PFSK-1 (cell line): ENCODE measurements around the gene ARHGAP42.

Experiments used
- FOXP2 ChIP-seq: optimal IDR thresholded peaks from 2 replicates; pipeline ENCODE3; 2011; ENCODE audit warnings: borderline replicate concordance, control low read depth, inconsistent platforms; ENCODE audit not compliant: insufficient read depth; ENCODE audit errors: extremely low read length, extremely low read depth
- POLR2AphosphoS5 ChIP-seq: IDR thresholded peaks from 2 replicates; pipeline ENCODE4 v1.6.1; 2012; ENCODE audit warnings: low read depth, mild to moderate bottlenecking, control low read depth, low read length, moderate library complexity
- REST ChIP-seq, 2 experiments: IDR thresholded peaks; 2 replicates each; pipeline versions ENCODE4 v1.6.1 to v1.8.0; 2011 to 2012; ENCODE audit warnings: low read depth in 2 of 2, low read length in 2 of 2, control low read depth in 1 of 2, inconsistent platforms in 1 of 2, mild to moderate bottlenecking in 1 of 2, moderate library complexity in 1 of 2; ENCODE audit not compliant: insufficient read depth in 1 of 2
- SIN3A ChIP-seq: IDR thresholded peaks from 2 replicates; pipeline ENCODE4 v1.6.1; 2012; ENCODE audit warnings: mild to moderate bottlenecking, low read length, moderate library complexity, borderline replicate concordance; ENCODE audit not compliant: insufficient read depth
- TAF1 ChIP-seq: IDR thresholded peaks from 2 replicates; pipeline ENCODE4 v1.6.1; 2012; ENCODE audit warnings: low read length, control low read depth, borderline replicate concordance; ENCODE audit not compliant: insufficient read depth

The ARHGAP42 gene

GRCh38 chr11:100769165-100769564 lies 82.1 kb downstream of the ARHGAP42 start:
- no peak for TF ChIP-seq REST (IDR thresholded peaks at IDR 0.05; ENCODE audit: insufficient read depth in 1 of 2, low read depth in 2 of 2, low read length in 2 of 2)
- no peak for TF ChIP-seq SIN3A
- TF ChIP-seq FOXP2: no peak
- no peak for TF ChIP-seq TAF1
- TF ChIP-seq POLR2AphosphoS5: no peak

- TF ChIP-seq POLR2AphosphoS5 (no peak), FOXP2 (no peak), TAF1 (no peak), SIN3A (no peak)
These were observed 82.5 kb downstream of the ARHGAP42 start for GRCh38 chr11:100769617-100770016.

GRCh38 chr11:100774132-100774531 lies 87.0 kb downstream of the ARHGAP42 start:
- TF ChIP-seq REST (IDR thresholded peaks at IDR 0.05; ENCODE audit: insufficient read depth in 1 of 2, low read depth in 2 of 2, low read length in 2 of 2) (no peak), POLR2AphosphoS5 (no peak), TAF1 (no peak), FOXP2 (no peak), SIN3A (no peak)

GRCh38 chr11:100774859-100775258 lies 87.8 kb downstream of the ARHGAP42 start:
- TF ChIP-seq TAF1: no peak
- TF ChIP-seq POLR2AphosphoS5: no peak
- TF ChIP-seq FOXP2: no peak
- TF ChIP-seq REST (IDR thresholded peaks at IDR 0.05; ENCODE audit: insufficient read depth in 1 of 2, low read depth in 2 of 2, low read length in 2 of 2): no peak

GRCh38 chr11:100776212-100776896 lies 89.3 kb downstream of the ARHGAP42 start:
- no peak for TF ChIP-seq POLR2AphosphoS5
- TF ChIP-seq TAF1: no peak
- no peak for TF ChIP-seq FOXP2
- TF ChIP-seq SIN3A: no peak
- TF ChIP-seq REST (IDR thresholded peaks at IDR 0.05; ENCODE audit: insufficient read depth in 1 of 2, low read depth in 2 of 2, low read length in 2 of 2): no peak
